Measurements from ENCODE around the gene C18orf32. TPM values are rescaled to one million over a fixed set of nuclear protein-coding genes. Genes with fewer than 3 reads are reported as not detected.

Gene C18orf32
- total and polyA plus RNA-seq, 10 of the 15 experiments (the other 5 are each of a cell fraction or from before 2014, with no cell fraction given): 11.5 to 67.0 (median 32.9) TPM

- TF ChIP-seq BCL11A (IDR thresholded peaks at IDR 0.05; ENCODE audit: low read depth, low read length): no peak
- no peak for TF ChIP-seq MTA3 (IDR thresholded peaks at IDR 0.05; ENCODE audit: borderline replicate concordance, low read length)
- TF ChIP-seq MYB (IDR thresholded peaks at IDR 0.05; ENCODE audit: borderline replicate concordance, low read depth, low read length): no peak
- no peak for TF ChIP-seq IKZF1 (conservative IDR thresholded peaks at IDR 0.05)
- TF ChIP-seq YY1 (IDR thresholded peaks at IDR 0.05; ENCODE audit: low read depth, low read length): no peak
Observed at GRCh38 chr18:49472459-49472858, 14.6 kb downstream of the C18orf32 start (continued).

GRCh38 chr18:49471532-49471931, 15.5 kb downstream of the C18orf32 start:
- DNase-seq (ENCODE audit: low read depth, low spot score) (no peak), FAIRE-seq (no peak), ATAC-seq (no peak)
- intact Hi-C loops (cut with micrococcal nuclease; ENCODE audit: unreplicated experiment): no loop called here
- H4K20me1 ChIP-seq (ENCODE audit: control insufficient read depth, insufficient read depth): no peaks in the 10 kb centered on the region
- no peak overlapping the region for H3K4me2 ChIP-seq (ENCODE audit: control insufficient read depth, insufficient read depth)
- SMC1A ChIA-PET (ENCODE audit: uncharacterized antibody, unreplicated experiment): interaction anchor here (0.5 to 1.4 kb wide), 5 partner anchors 9 to 603 kb away, joined by 3 to 4 read pairs (median 4); partner anchors contain the start of gene C18orf32
- H3K9me3 ChIP-seq (replicated peaks; ENCODE audit: control insufficient read depth, insufficient read depth, low read length): no peaks in the 10 kb centered on the region
- H3K4me3 ChIP-seq: no peak overlapping the region
- no peak overlapping the region for H3K9ac ChIP-seq (ENCODE audit: control insufficient read depth, insufficient read depth, low read length)
- RAD21 ChIA-PET (ENCODE audit: unreplicated experiment): no interaction called here
- POLR2A ChIA-PET: no interaction called here
- TF ChIP-seq, protein P1, sequence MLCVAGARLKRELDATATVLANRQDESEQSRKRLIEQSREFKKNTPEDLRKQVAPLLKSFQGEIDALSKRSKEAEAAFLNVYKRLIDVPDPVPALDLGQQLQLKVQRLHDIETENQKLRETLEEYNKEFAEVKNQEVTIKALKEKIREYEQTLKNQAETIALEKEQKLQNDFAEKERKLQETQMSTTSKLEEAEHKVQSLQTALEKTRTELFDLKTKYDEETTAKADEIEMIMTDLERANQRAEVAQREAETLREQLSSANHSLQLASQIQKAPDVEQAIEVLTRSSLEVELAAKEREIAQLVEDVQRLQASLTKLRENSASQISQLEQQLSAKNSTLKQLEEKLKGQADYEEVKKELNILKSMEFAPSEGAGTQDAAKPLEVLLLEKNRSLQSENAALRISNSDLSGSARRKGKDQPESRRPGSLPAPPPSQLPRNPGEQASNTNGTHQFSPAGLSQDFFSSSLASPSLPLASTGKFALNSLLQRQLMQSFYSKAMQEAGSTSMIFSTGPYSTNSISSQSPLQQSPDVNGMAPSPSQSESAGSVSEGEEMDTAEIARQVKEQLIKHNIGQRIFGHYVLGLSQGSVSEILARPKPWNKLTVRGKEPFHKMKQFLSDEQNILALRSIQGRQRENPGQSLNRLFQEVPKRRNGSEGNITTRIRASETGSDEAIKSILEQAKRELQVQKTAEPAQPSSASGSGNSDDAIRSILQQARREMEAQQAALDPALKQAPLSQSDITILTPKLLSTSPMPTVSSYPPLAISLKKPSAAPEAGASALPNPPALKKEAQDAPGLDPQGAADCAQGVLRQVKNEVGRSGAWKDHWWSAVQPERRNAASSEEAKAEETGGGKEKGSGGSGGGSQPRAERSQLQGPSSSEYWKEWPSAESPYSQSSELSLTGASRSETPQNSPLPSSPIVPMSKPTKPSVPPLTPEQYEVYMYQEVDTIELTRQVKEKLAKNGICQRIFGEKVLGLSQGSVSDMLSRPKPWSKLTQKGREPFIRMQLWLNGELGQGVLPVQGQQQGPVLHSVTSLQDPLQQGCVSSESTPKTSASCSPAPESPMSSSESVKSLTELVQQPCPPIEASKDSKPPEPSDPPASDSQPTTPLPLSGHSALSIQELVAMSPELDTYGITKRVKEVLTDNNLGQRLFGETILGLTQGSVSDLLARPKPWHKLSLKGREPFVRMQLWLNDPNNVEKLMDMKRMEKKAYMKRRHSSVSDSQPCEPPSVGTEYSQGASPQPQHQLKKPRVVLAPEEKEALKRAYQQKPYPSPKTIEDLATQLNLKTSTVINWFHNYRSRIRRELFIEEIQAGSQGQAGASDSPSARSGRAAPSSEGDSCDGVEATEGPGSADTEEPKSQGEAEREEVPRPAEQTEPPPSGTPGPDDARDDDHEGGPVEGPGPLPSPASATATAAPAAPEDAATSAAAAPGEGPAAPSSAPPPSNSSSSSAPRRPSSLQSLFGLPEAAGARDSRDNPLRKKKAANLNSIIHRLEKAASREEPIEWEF (IDR thresholded peaks at IDR 0.05; ENCODE audit: insufficient replicate concordance, low read depth, low read length): no peak
- TF ChIP-seq TCF7 (IDR thresholded peaks at IDR 0.05; ENCODE audit: borderline replicate concordance): no peak
- peaks cover 2% of the 10 kb centered on the region; the same call in 1 of the 2 replicates for H3K4me1 ChIP-seq (ENCODE audit: control insufficient read depth, insufficient read depth, low read length)
- CTCF ChIA-PET: no interaction called here
- H3K27ac ChIP-seq (ENCODE audit: control insufficient read depth, insufficient read depth): no peak overlapping the region
- no peaks in the 10 kb centered on the region for H3K27me3 ChIP-seq (replicated peaks in 1 of 2; ENCODE audit: control insufficient read depth in 2 of 2, insufficient read depth in 2 of 2, low read length in 1 of 2)
- no TSS peak for BruUV-seq (replicated peaks)
- 94% methylated on average over 1 of the region's 1 CpG for WGBS (ENCODE audit: insufficient coverage, insufficient replicate concordance, low lambda C conversion rate, missing lambda C conversion rate)
- in situ Hi-C loops (cut with MboI): no loop called here
- no peak overlapping the region for H2AFZ ChIP-seq (ENCODE audit: control insufficient read depth, low read depth, low read length)
- no peaks in the 10 kb centered on the region for H3K79me2 ChIP-seq (ENCODE audit: control insufficient read depth, insufficient read depth, low read length)
- H3K36me3 ChIP-seq (ENCODE audit: control insufficient read depth in 2 of 2, insufficient read depth in 2 of 2, low read length in 1 of 2): no peaks in the 10 kb centered on the region

Measured in GM12878 (cell line).